Measurements from ENCODE around the gene DGKQ. TPM values are rescaled to one million over a fixed set of nuclear protein-coding genes. Genes with fewer than 3 reads are reported as not detected.

The DGKQ gene
- total RNA-seq, 1 experiment from 2014 or later: 22.0 TPM

GRCh38 chr4:1021386-1022050 lies 48.1 kb upstream of the DGKQ start:
- DNase-seq (ENCODE audit: low read depth, low spot score) (no peak), ATAC-seq (no peak)
- H3K9me3 ChIP-seq (ENCODE audit: control insufficient read depth in 1 of 2, insufficient read depth in 1 of 2, low read depth in 1 of 2, low read length in 2 of 2): no peaks in the 10 kb centered on the region
- intact Hi-C loops (cut with micrococcal nuclease): no loop called here
- H3K4me1 ChIP-seq (ENCODE audit: control insufficient read depth in 1 of 2, insufficient read depth in 2 of 2, low read length in 2 of 2): peaks cover 0 to 19% of the 10 kb centered on the region in 2 experiments; a peak in 2 of 4 replicates
- H3K9ac ChIP-seq (ENCODE audit: low read length): no peak overlapping the region
- ChIA-PET RAD21 (ENCODE audit: low non-redundant PET in 1 of 2, low total read pairs in 2 of 2, uncharacterized antibody in 2 of 2, unreplicated experiment in 2 of 2) (no interaction called here), POLR2A (no interaction called here), CTCF (no interaction called here)
- no peak overlapping the region for H3K27ac ChIP-seq (ENCODE audit: low read depth, low read length)
- no peak overlapping the region for H3K4me2 ChIP-seq (ENCODE audit: low read length)
- H3K4me3 ChIP-seq (replicated peaks in 1 of 2; ENCODE audit: low read depth in 1 of 2, low read length in 2 of 2): no peak overlapping the region
- H3K9me2 ChIP-seq (ENCODE audit: insufficient read depth): no peaks in the 10 kb centered on the region
- peaks cover 8 to 11% of the 10 kb centered on the region in 2 experiments; a peak in 3 of 4 replicates for H3K36me3 ChIP-seq (ENCODE audit: control insufficient read depth in 1 of 2, insufficient read depth in 2 of 2, low read length in 2 of 2)
- H3K79me2 ChIP-seq (ENCODE audit: insufficient read depth, low read length): no peaks in the 10 kb centered on the region; the same call in 1 of the 2 replicates
- no peaks in the 10 kb centered on the region for H3K27me3 ChIP-seq (ENCODE audit: insufficient read depth, low read length)
- no TSS peak for BruUV-seq (replicated peaks)
- H4K20me1 ChIP-seq (ENCODE audit: insufficient read depth): no peaks in the 10 kb centered on the region
- no peak overlapping the region for H2AFZ ChIP-seq (ENCODE audit: low read depth, low read length, poor library complexity, severe bottlenecking)
- TF ChIP-seq TCF7L2 (IDR thresholded peaks at IDR 0.05; ENCODE audit: borderline replicate concordance, extremely low read depth, insufficient read depth, insufficient read length) (no peak), CTCF (IDR thresholded peaks at IDR 0.05 in 2 of 3, conservative IDR thresholded peaks at IDR 0.05 in 1 of 3; ENCODE audit: borderline replicate concordance in 1 of 3, insufficient read depth in 1 of 3, low read depth in 2 of 3, low read length in 2 of 3) (no peak), SIN3A (IDR thresholded peaks at IDR 0.05; ENCODE audit: low read depth) (no peak), RAD21 (IDR thresholded peaks at IDR 0.05; ENCODE audit: low read depth) (no peak), CBX3 (IDR thresholded peaks at IDR 0.05; ENCODE audit: low read depth) (no peak), EZH2phosphoT487 (IDR thresholded peaks at IDR 0.05; ENCODE audit: borderline replicate concordance) (no peak), EZH2 (IDR thresholded peaks at IDR 0.05) (no peak), YY1 (IDR thresholded peaks at IDR 0.05; ENCODE audit: extremely low read depth, insufficient replicate concordance, low read depth, low read length) (no peak), REST (IDR thresholded peaks at IDR 0.05; ENCODE audit: low read depth) (no peak), POLR2AphosphoS5 (IDR thresholded peaks at IDR 0.05; ENCODE audit: low read depth, low read length) (no peak), SP1 (IDR thresholded peaks at IDR 0.05; ENCODE audit: low read depth) (no peak)
